GDM1 (cell line): ENCODE measurements around the gene LSP1.

Source experiments
- DNase-seq: peaks from one replicate; lab custom pipeline; 2025; lab: John Stamatoyannopoulos, UW

LSP1 gene

DNA sequence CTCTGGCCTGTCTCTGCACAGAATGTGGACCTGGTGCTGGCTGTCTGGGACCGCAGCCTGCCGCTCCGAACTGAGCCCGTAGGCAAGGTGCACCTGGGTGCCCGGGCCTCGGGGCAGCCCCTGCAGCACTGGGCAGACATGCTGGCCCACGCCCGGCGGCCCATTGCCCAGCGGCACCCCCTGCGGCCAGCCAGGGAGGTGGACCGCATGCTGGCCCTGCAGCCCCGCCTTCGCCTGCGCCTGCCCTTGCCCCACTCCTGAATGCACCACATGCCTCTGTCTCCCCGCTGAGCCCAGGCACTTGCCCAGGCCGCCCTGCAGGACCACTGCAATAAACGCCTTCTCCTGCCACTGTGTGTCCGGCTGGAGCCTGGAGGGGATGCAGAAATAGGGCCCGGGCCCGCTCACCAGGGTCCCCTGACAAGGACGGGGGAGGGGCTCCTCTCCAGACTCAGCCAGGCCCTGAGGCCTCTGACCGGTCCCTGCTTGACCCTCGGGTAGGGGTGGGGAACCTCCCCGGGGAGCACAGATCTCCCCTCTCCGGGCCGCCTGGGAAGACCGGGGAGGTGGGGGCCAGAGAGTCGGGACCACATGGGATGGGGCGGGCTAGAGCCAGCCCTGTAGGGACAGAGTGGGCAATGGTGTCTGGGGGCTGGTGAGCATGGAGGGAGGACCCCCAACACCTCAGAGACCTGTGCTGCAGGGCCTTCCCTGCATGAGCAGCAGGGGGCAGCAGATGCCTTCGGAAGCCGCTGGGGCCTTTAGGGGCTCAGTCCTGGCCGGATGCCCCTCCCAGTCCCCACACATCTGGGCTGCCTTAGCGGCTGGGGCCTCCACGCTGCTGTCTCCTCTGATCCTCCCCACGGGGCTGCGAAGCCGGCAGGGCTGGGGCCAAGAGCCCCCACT is 15.5 kb upstream of the LSP1 start:
- peak; percentile 70 for DNase-seq

DNA sequence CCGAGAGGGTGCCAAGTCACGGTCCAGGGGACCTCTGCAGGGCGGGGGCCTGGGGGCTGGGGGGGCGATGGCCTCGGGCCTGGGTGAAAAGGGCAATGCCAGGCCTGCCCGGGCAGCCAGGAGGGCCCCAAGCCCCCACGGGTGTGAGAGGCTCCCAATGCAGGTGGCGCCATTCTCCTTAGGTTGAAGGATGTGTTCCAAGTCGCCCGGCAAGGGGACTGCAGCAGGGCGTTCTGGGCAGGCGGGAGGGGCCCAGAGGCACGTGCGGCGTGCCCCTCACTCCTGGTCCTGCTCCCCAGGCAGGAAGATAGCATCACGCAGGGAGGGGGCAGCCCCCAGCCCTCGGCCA is 14.8 kb upstream of the LSP1 start:
- no peak for DNase-seq

DNA sequence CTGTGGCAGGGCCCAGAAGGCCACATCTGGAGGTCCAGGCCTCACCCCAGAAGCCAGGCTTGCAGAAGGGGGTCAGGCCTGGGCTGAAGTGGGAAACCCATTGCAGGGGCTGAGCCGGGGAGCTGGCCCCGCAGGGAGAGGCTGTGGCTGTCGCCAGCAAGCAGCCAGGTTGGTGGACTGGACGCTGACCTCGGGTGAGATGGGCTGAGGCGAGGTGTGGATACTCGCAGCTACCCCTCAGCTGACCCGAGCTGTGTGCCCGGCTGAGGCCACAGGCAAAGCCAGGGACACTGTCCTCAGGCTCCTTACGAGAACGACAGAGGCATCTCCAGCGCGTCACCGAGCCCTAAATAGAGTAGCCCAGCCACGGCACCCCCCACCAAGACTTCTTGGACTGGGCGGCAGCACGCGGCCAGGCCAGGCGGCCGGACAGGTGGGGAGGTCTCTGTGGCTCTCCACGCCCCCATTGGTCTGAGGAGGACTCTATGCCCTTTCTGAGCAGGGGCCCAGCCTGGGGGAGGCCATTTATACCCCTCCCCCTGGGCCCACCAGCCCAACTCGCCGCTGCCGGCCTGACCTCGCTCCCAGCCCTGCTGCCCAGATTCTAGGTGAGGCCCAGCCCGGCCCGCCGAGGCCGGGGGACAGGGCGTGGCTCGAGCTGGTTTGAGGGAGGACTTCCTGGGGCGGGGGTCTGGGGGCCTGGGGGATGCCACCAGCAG is 14.3 kb upstream of the LSP1 start, which contains the start of gene TNNI2:
Gene TNNI2, plus strand, starts transcription at position 556 of the 719 bp plus-strand sequence. CDS start 716 bp downstream, outside the sequence.
- no peak for DNase-seq

DNA sequence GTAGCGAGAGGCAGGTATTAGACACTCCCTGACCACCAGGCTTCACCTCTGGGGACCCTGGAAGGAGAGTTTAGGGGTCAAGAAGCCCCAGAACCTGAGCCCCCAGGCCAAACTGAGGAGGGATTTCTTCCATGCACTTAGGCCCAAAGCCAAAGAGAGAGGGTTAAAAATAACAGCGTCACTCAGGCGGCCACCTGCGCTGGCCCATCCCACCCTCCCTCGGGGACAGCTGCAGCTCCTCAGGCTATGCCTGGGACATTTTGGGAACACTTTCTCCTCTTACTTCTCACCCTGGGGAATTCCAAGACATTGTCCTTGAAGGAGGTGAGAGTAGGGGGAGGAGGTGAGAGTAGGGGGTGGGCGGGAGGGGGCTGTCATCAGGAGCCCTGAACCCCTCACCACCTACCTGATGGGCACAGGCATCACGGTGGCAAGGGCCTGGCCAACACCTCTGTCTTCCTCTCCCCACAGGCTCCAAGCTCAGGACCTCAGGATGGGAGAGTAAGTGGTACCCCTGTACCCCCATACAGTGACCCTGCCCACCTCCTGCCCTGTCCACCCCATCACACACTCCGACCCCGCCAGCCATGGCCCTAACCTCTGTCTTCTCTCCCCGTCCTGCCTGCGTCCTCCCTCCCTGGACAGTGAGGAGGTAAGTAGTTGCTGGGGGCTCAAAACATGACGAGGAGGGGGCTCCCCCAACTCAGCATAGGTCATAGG is 13.5 kb upstream of the LSP1 start:
- DNase-seq, result no peak

DNA sequence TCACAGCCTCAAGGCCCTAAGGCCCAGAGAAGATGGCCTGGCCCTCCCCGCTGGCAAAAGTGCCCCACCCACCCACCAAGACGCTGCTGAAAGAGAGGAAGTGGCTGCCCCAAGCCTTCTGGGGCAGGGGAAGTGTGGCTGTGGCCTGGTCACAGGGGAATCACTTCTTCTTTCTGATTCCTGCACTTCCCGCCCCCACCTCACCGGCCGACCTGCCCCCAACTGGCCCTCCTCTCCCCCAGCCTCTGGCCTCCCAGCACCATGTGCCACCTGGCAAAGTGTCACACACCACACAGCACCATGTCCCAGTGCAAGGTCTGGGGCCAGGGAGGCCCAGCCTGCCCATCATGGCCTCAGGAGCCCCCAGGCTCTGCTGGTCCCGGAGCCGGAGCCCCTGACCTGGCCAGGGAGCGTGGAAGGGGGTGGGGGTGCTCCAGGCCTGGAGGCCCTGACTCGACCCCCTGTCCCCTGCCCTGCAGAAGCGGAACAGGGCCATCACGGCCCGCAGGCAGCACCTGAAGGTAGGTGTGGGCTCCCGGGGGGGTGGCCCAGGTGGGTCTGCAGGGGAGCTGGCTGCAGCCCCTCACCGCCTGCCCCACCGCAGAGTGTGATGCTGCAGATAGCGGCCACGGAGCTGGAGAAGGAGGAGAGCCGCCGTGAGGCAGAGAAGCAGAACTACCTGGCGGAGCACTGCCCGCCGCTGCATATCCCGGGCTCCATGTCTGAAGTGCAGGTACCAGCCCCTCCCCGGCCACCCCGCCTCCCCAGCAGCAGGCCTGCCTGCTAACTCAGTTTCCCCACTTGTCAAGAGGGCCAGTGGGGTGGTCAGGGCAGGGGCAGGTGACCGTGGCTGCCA is 12.7 kb upstream of the LSP1 start:
- peak; percentile 76 for DNase-seq

DNA sequence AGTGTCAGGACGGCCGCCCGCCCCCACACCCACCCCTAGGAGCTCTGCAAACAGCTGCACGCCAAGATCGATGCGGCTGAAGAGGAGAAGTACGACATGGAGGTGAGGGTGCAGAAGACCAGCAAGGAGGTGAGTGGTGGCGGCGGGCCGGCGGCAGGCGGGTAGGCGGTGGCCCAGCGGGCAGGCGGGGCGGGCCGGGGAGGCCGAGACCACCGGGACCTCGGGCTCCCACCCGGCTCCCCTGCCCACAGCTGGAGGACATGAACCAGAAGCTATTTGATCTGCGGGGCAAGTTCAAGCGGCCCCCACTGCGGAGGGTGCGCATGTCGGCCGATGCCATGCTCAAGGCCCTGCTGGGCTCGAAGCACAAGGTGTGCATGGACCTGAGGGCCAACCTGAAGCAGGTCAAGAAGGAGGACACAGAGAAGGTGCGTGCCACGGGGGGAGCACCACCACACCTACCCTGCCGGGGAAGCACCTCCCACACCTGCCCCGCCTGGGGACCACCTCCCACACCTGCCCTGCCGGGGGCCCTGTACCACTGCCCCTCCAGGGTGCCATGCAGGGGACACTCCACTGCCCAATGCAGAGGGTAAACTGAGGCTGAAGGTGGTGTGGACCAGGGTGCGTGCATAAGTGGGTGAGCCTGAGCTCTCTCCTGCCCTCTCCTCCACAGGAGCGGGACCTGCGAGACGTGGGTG is 12.0 kb upstream of the LSP1 start:
- DNase-seq, result no peak

DNA sequence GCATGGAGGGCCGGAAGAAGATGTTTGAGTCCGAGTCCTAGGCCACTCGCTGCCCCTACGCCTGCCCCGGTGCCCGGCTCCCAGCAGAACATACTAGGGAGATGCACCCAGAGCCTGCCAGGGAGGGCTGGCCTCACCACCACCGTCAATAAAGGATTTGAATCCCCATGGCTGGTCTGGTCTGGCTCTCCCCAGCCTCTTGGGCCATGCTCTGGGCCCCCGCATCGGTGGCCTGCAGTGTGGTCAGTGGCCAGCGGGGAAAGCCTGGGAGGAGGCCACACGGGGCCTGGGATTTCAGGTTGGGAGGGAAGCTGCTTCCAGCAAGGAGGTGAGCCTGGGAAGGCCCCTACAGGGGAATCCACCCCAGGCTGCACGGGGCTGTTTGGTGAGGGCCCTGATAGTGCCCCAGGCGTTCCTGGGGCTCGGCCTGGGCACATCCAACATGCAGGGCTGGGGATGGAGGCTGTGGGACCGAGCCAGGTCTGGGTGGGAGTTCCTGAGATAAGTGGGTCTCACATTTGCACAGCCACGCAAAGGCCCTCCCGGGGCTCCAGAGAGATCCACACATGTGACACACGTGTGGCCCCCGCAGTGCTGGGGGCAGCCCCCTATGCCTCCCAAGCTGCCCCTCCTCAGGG is 11.3 kb upstream of the LSP1 start:
- no peak for DNase-seq

DNA sequence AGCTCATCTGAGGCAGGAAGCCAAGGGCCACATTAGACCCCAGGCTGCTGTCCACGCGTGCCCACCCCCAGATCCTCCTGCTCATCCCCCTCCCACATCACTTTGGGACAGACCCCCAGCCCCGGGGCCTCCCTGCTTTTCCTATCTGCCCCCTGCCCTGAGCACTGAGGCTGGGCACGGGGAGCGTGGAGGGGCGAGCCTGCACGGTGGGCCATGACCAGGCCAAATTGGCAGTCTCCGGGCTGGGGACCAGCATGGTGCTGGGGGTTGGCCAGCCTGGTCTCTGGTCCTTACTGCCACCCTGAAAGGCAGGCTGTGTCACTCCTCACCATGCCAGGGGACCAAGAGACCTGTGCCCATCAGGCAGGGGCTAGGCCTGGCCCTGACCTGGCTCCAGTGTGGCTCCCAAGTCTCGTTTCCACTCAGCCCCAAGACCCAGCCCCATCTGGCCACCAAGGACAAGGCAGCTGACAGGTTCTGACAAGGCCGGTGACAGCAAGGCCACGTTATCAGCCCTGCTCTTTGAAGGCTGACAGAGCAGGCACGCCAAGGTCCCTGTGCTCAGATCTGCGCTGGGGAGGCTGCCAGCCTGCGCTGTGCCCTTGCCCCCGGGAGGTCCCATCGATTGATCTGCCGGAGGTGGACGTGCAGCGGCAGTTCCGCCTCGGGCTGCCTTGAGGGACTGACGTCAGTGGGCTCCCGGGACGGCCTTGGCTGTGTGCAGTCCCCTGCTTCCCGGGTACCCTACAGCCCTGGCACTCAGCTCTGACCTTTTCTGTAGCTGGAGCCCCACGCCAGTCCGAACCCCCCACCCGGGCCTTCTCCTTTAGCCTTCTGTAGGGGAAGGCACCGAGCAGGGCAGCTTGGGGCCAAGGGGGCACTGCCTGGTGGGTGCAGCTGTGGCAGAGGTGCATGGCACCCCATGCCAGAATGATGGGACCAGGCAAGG is 10.5 kb upstream of the LSP1 start:
- DNase-seq, result no peak

DNA sequence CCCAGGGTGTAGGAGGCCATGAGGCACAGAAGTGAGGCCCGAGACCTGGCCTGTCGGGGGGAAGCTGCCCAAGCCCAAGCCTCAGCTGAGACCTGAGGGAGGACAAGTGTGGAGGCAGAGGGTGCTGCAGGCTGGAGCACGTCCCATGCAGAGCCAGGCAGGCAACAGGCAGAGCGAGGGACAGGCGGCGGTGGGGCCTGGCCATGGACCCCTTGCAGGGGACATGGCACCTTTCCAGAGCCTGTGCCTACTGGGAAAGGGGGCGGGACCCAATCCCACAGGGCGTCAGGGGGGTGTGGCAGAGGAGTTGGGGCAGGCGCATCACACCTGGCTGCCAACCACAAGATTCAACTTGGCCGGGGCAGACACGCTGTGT is 9.8 kb upstream of the LSP1 start:
- DNase-seq, result no peak

DNA sequence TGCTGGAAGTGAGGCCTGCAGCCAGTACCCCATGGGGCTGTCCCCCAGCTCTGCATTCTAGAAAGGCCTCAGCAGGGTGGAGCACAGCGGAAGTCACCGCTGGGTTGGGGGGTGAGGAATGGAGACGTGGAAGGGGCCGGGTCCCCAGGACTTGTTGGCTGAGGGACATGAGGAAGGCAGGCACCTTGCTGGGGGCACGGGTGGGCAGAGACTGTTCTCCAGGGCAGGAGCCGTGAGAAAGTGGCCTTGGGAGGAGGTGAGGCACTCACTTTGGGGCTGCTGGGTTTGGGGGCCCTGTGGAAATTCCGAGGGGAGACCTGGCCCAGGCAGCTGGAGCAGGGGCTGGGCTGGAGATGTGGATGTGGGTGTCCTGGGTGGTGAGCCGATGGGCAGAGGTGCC is 9.1 kb upstream of the LSP1 start:
- DNase-seq, result no peak

DNA sequence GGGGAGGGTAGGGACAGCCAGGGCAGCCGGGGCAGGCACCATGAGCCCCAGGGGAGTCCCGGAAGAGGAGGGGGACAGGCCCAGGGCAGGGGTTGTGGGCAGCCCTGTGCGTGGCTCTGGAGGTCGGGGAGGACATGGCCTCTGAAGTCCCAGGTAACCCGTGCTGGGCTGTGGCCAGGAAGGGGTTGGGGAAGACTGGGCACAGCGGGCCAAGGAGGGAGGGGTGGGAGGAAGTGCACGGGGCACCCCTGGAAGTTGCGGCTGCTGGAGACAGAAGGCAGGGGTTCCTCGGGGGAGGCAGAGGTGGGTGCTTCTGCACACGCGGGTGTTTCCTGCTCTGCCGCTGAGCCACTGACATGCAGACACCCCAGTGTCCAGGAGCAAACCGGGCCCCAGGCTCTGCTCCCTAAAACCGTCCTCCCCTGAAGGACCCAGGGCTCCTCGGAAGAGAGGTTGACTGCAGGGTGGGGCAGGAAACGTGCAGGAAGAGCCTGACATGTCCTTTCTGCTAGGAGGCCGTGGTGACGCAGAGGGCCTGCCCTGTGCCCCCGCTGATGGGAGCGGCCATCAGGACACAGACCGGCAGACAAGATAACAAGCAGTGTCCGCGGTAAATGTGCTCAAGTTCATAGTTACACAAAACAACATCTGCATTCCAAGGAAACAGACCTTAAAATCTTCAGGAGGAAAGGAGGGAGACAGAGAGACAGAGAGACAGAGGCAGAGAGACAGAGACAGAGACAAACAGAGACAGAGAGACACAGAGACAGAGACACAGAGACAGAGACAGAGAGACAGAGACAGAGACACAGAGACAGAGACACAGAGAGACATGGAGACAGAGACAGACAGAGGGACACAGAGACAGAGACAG is 8.4 kb upstream of the LSP1 start:
- peak; percentile 59 for DNase-seq

DNA sequence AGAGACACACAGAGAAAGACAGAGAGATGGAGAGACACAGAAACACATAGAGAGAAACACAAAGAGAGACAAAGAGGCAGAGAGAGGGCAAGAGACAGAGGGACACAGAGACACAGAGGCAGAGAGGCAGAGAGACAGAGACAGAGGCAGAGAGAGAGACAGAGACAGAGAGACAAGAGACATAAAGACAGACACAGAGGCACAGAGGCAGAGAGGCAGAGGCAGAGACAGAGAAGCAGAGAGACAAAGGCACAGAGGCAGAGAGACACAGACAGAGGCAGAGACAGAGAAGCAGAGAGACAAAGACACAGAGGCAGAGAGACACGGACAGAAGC is 7.8 kb upstream of the LSP1 start:
- DNase-seq, result no peak

DNA sequence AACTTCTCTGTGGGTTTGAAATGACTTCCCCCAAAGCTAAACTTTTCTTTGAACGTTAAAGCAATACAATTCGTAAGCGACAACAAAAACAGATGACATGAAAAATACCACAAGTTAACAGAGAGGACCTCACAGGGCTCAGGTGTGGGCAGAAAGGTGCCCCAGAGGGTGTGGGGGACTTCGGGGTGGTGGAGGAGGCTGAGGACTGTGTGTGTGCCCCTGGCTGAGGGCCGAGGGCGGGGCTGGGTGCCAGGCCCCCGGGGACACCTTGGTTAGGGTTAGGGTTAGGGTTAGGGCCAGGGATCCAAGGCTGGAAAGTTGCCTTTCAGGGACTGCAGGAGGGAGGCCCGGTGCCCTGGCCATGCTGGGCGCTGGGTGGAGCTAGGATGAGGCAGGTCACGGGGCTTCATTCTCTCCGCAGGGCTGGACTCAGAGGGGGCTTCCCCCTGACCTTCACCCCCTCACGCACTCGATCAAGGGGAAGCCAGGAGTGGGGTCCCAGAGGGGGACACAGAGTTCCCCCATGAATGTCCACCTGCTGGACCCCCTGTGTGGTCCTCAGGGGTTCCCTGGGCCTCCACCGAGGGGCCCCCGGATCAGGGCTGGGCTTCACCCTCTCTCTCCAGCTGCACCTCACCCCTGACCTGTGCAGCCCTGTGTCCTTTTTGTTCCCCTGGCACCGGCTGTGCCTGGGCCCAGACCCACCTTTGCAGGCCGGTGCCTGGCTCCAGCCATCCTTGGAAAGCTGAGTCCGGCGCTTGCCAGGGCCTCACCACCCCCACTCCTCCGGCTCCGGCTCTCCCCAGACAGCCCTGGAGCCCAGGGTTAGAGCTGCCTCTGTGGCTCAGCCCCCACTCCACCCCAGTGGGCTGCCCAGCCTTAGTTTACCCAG is 7.1 kb upstream of the LSP1 start:
- no peak for DNase-seq

DNA sequence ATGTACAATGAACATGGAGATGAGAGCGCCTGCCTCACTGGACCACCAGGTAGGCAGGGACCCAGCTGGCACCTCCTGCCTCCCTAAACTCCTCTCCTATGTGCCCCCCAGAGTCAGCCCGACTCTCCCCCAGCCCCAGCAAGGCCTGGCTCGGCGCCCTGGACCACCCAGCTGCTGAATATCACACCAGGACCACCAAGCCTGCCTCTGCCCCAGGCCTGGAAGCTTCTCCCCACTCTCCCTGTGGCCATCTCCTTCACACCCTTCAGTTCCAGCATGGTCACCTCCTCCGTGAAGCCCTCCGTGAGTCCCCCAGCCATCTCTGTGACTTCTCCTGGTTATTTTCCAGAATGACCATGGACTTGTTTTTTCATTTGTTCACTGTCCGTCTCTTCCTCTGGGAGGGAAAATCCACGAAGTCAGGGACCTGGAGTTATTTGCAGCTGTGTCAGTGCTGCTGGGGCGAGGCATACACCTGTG is 6.4 kb upstream of the LSP1 start:
- DNase-seq, result no peak

DNA sequence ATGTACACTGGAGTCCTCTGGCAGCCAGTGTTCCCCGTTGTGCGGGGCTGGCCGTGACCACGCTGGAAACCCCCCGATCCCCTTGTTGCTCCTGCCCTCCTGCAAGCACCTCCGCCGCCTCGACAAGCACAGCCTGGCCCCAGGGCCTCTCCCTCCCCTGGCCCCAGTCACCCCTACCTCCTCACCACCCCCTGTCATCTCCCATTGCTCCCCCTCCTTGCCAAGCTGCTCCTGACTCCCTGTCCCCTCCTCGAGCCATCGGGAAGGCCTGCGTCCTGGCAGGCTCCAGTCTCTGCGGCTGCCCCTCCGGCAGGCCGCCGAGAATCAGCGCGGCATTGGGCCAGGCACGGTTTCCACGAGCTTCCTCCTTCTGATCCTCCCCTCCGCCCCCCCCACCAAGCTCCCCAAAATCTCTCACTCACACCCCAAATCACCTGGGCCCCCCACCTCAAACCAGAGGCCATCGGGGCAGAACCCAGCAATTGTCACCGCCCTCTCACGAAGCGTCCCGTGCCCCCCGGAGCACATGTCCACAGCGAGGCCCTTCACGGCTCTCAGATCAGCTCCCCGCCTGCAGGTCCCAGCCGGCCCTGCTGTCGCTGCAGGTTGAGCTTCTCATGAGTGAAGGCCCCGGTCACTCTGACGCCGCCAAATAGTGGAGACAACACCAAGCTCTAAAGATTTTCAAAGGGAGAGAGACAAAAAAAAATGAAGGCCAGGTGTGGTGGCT is 5.7 kb upstream of the LSP1 start:
- no peak for DNase-seq

DNA sequence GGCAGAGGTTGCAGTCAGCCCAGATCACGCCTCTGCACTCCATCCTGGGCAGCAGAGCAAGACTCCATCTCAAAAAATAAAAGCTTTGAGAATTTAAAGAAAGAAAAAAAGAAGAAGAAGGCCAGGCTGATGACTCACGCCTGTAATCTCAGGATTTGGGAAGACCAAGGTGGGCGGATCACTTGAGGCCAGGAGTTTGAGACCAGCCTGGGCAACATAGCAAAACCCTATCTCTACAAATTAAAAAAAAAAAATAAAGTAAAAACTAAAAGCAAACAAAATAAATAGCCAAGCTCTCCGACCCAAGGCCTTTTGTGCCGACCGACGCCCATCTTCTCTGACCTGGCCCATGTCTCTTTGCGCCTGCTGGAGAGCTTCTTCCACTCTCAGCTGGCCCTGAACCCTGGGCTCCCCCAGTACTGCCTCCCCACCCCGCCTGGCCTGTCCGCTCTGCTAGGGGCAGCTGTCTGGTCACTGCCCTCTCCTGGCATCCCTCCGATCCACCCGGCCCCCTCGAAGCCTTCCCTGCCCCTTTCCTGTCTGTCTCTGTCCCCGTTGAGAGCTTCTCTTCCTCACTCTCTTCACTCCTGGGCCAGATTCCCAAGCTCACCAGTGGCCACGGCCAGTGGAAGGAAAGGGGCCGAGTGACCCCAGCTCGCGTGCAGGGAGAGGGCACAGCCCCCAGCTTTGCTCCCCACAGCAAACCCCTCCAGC is 4.8 kb upstream of the LSP1 start:
- no peak for DNase-seq
